Measurements from ENCODE around the gene CHRND.

GRCh38 chr2:232516551-232516950 is 9.4 kb upstream of the CHRND start:
- TF ChIP-seq CTCF (IDR thresholded peaks at IDR 0.05) (no peak), EZH2 (IDR thresholded peaks at IDR 0.05; ENCODE audit: borderline replicate concordance, insufficient read depth, low read depth, low read length, poor library complexity, severe bottlenecking) (no peak)
